ENCODE results near the gene GJB1. TPM values are rescaled to one million over a fixed set of nuclear protein-coding genes. Genes with fewer than 3 reads are reported as not detected.

GJB1 gene
- total RNA-seq: not detected
- polyA plus RNA-seq: not detected
- long read RNA-seq, donor 1: 0 reads
- long read RNA-seq, donor 2: 0 reads
- long read RNA-seq, donor 3: 0 reads

DNA sequence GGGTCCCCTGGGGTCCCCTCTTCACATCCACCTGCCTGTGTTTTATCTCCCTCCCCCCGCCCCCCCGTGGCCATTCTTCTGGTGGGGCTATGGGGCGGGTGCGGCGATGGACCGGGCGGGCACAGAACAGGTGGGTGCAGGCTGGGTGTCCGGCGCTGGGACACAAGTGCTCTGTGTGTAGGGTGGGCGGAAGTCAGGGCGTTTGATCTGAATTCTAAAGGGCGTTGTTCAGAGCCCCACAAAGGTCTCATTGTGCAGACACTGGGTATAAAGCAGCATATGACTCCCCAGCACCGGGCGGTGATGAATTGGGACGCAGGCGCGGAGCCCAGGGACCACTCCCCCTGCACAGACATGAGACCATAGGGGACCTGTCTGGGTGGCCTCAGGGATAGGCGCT lies at the start of gene GJB1:
GJB1 (plus strand) TSS at position 296 of the 400 bp plus-strand sequence. CDS start 484 bp downstream, outside the sequence.
- 80 to 82% methylated on average over 18 of the region's 18 CpGs for WGBS, 2 donors
- Histone ChIP-seq H3K27ac (no peak within 1 kb of the TSS), H3K4me3 (no peak within 1 kb of the TSS), H3K36me3 (no peaks in the 10 kb centered on the region), H3K27me3 (peaks cover 0 to 24% (median 0%) of the 10 kb centered on the region in 7 donors), H3K4me1 (no peaks in the 10 kb centered on the region), H3K9me3 (no peaks in the 10 kb centered on the region)
- no peak for DNase-seq
- TF ChIP-seq CTCF (IDR thresholded peaks at IDR 0.05): no peak
- ATAC-seq: no peak
- intact Hi-C loops (cut with DNase I): no loop called here

- no peaks in the 10 kb centered on the region for H3K9me3 ChIP-seq
- 55 to 64% methylated on average over 2 of the region's 2 CpGs for WGBS, 2 donors
- H3K4me1 ChIP-seq: no peaks in the 10 kb centered on the region
- H3K27me3 ChIP-seq: peaks cover 0 to 15% (median 0%) of the 10 kb centered on the region in 7 donors
- TF ChIP-seq CTCF (IDR thresholded peaks at IDR 0.05): no peak
- H3K36me3 ChIP-seq: no peaks in the 10 kb centered on the region
- no peak overlapping the region for H3K4me3 ChIP-seq
- ATAC-seq: no peak
- no peak for DNase-seq
- H3K27ac ChIP-seq: no peak overlapping the region
- intact Hi-C loops (cut with DNase I): loop anchor here in 7 of 10 donors (10.0 kb wide), 5 partner anchors 179 to 409 kb away; no protein-coding TSS in a partner anchor
These were observed 49.6 kb upstream of the GJB1 start for GRCh38 chrX:71173440-71173839.

DNA sequence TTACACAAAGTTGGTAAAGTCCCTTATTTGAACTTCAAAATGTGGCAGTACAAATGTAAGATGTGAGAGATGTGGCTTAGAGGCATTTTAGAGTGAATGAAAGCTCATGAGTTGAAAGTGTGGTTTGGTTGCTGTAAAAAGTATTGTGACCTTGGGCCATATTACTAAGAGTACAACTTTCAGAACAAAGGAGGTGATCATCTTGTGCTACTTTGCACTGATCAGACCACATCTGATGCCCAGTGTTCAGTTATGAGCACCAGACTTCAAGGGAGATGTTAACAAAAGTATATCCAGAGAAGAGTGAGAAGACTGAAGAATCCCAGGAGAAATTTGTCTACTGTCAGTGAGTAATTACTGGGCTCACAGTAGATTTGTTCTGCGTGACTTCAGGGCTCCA lies 48.2 kb upstream of the GJB1 start:
- no peak overlapping the region for H3K27ac ChIP-seq
- intact Hi-C loops (cut with DNase I): loop anchor here in 8 of 10 donors (5.0 to 10.0 kb wide), 7 partner anchors 177 to 410 kb away; no protein-coding TSS in a partner anchor
- TF ChIP-seq CTCF (IDR thresholded peaks at IDR 0.05): no peak
- H3K4me1 ChIP-seq: no peaks in the 10 kb centered on the region
- H3K27me3 ChIP-seq: peaks cover 0 to 18% (median 0%) of the 10 kb centered on the region in 7 donors
- ATAC-seq (no peak), DNase-seq (no peak)
- no peaks in the 10 kb centered on the region for H3K9me3 ChIP-seq
- H3K4me3 ChIP-seq: no peak overlapping the region
- 88 to 97% methylated on average over 1 of the region's 1 CpG for WGBS, 2 donors
- H3K36me3 ChIP-seq: no peaks in the 10 kb centered on the region

GRCh38 chrX:71175531-71175930 lies 47.5 kb upstream of the GJB1 start:
- WGBS, 2 donors: 78 to 90% methylated on average over 5 of the region's 5 CpGs
- ATAC-seq: no peak
- Histone ChIP-seq H3K9me3 (no peaks in the 10 kb centered on the region), H3K27me3 (peaks cover 0 to 18% (median 0%) of the 10 kb centered on the region in 7 donors), H3K4me1 (no peaks in the 10 kb centered on the region), H3K36me3 (no peaks in the 10 kb centered on the region), H3K27ac (no peak overlapping the region), H3K4me3 (no peak overlapping the region)
- intact Hi-C loops (cut with DNase I): loop anchor here in 8 of 10 donors (5.0 to 10.0 kb wide), 7 partner anchors 178 to 411 kb away; no protein-coding TSS in a partner anchor
- no peak for TF ChIP-seq CTCF (IDR thresholded peaks at IDR 0.05)
- no peak for DNase-seq

Data from heart right ventricle (tissue), 16 donors.